Transverse colon (tissue), 4 donors: ENCODE data around the gene LEPROT.

ENCODE experiments used
- EP300 ChIP-seq: sonication (generic); formaldehyde crosslinking; IDR thresholded peaks from one replicate; pipeline ENCODE4 v1.6.1; 2017; ENCODE audit warnings: antibody characterized with exemption, low read depth
- POLR2A ChIP-seq: fragments of 450-650 bp; IDR thresholded peaks from one replicate; pipeline ENCODE4 v1.6.1; 2016; ENCODE audit warnings: antibody characterized with exemption, mild to moderate bottlenecking, moderate library complexity
- POLR2AphosphoS5 ChIP-seq, 3 donors: sonication (generic); formaldehyde crosslinking; IDR thresholded peaks; one replicate each; pipeline ENCODE4 v1.6.1; 2016; ENCODE audit warnings: antibody characterized with exemption in 3 of 3
- TF ChIP-seq, protein P1 (sequence below), 5 experiments: fragments of 200-600 bp in 3 of 5; fragments of 450-650 bp in 2 of 5; sonication (generic) in 3 of 5; IDR thresholded peaks; 1 replicate in 2 of 5; 2 replicates in 3 of 5; pipeline ENCODE4 v1.5.1; 2016 to 2017; ENCODE audit warnings: antibody characterized with exemption in 5 of 5, inconsistent platforms in 3 of 5, mild to moderate bottlenecking in 2 of 5, moderate library complexity in 1 of 5

DNA sequence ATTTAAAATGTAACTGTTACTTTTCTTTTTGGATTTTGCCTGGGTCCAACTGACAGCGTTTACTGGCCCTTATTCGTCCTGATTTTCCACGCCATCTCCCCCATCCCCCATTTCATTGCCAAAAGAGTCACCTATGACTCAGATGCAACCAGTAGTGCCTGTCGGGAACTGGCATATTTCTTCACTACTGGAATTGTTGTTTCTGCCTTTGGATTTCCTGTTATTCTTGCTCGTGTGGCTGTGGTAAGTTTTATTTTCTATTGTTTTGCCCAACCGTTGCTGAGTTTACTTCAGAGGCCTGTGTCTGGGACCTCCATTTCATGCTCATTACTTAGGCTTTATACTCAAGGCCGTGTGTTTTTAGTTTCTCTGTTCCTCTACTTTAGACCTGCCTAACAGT, 9.3 kb downstream of the LEPROT start:
- no peak for TF ChIP-seq POLR2AphosphoS5 (IDR thresholded peaks at IDR 0.05)
- TF ChIP-seq, protein P1, sequence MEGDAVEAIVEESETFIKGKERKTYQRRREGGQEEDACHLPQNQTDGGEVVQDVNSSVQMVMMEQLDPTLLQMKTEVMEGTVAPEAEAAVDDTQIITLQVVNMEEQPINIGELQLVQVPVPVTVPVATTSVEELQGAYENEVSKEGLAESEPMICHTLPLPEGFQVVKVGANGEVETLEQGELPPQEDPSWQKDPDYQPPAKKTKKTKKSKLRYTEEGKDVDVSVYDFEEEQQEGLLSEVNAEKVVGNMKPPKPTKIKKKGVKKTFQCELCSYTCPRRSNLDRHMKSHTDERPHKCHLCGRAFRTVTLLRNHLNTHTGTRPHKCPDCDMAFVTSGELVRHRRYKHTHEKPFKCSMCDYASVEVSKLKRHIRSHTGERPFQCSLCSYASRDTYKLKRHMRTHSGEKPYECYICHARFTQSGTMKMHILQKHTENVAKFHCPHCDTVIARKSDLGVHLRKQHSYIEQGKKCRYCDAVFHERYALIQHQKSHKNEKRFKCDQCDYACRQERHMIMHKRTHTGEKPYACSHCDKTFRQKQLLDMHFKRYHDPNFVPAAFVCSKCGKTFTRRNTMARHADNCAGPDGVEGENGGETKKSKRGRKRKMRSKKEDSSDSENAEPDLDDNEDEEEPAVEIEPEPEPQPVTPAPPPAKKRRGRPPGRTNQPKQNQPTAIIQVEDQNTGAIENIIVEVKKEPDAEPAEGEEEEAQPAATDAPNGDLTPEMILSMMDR (IDR thresholded peaks at IDR 0.05): no peak
- no peak for TF ChIP-seq POLR2A
- TF ChIP-seq EP300: no peak
